Suppressor macrophage (primary cell): Measurements from ENCODE around the gene GRK5.
"Not testable (repeated sequence)": the region's sequence is repeated elsewhere in the genome, so short reads cannot be mapped to it uniquely, and the experiment has no call there.

Source experiments
- DNase-seq, 4 experiments: peaks; one replicate each; pipeline ENCODE4 v3.0.0-alpha.2; 2020 to 2022
- total RNA-seq, 17 experiments: gene quantifications; one replicate each; lab custom pipeline; 2026; ENCODE audit warnings: mixed read lengths in 6 of 17, inconsistent platforms in 3 of 17; lab: John Stamatoyannopoulos, UW

The GRK5 gene
- 0.50 to 5.3 (median 3.3) reads per million in 17 experiments for total RNA-seq

DNA sequence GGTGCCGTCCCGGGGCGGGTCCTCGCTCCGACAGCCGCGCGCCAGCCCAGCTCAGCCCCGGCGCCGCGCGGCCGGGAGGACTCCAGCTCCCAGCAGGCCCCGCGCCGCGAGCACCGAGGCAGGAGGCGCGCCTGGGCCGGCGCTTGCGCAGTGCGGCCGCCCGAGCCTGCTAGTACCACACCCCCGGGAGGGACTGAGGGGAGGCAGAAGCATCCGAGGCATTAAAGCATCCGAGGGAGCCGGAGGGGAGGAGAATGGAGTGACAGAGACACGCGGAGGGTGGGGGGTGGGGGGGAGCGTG, at the start of gene GRK5:
Gene GRK5, plus strand, starts transcription at position 206 of the 301 bp plus-strand sequence. CDS start 347 bp downstream, outside the sequence.
- peak; percentile 96 to 99 (median 98) for DNase-seq

DNA sequence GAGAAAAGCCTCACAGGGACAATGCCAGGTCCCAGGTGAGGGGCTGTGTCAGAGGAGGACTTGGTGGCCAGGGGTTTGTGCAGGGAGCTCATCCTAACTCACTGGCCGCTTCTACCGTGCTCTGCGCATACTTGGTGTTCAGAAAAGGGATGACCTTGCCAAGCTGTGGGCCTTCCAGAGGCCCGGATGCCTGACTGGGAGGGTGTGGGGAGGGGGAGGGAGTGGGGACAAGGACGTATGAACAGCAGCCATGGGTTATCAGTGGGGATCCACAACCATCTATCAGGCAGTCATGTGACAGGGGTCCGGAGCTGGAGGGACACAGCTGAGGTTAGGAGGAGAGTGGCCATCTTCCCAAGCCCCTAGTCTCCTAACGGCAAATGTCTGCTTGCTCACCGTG, 48.0 kb upstream of the GRK5 start:
- DNase-seq: no peak

DNA sequence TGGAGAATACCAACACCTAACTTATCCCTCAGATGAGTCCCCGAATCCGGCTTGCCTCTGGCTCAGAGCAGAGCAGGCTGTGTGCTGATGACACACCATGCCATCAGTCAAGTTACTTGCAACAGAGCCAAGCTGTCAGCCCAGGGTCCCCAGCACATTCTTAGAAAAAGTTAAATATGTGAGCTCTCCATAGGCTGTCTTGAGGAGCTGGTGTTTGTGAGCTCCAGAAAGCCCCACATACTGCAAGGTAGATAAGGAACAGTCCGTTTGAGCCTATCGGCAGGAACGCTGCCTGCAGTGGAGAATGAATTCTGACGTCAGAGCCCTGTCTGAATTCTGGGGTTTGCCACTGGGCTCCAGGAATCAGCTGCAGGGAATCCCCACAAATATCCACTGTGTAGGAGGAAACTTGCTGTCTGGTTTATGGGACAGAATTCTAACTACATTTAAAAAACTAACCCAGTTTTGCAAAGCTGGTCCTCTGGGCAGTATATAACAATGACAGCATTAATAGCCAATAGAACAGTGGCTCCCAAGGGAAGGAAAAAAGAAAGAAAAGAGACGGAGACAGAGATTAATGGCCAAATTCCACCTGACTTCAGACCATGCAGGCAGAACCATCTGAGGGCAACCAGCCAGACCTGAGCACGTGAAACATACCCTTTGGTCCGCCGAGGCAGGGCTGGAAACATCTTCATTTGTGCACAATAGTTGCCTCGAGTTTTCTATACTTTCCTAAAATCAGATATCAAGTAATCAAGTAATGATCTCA, 45.5 kb upstream of the GRK5 start:
- no peak for DNase-seq

DNA sequence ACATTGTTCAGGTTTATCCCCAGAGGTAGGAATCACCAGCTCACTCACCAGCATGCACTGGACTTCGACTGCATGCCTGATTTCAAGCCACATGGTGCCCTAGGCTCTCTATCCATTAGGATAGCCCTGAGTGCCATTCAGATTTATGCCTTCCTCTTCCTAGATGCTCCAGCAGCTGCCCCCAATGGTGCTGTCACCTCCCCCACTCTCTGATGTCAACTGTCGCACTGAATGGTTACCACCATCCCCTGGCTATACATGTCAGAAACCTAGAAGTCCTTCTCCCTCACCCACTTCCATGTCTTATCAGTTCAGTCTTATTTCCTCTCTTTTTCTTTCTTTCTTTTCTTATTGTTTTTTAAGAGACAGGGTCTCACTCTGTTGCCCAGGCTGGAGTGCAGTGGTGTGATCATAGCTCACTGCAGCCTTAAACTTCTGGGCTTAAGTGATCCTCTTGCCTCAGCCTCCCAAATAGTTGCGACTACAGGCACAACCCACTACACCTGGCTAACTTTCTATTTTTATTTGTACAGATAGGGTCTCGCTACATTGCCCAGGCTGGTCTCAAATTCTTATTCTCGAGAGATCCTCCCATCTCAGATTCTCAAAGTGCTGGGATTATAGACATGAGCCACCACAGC, 44.8 kb upstream of the GRK5 start:
- no peak for DNase-seq

DNA sequence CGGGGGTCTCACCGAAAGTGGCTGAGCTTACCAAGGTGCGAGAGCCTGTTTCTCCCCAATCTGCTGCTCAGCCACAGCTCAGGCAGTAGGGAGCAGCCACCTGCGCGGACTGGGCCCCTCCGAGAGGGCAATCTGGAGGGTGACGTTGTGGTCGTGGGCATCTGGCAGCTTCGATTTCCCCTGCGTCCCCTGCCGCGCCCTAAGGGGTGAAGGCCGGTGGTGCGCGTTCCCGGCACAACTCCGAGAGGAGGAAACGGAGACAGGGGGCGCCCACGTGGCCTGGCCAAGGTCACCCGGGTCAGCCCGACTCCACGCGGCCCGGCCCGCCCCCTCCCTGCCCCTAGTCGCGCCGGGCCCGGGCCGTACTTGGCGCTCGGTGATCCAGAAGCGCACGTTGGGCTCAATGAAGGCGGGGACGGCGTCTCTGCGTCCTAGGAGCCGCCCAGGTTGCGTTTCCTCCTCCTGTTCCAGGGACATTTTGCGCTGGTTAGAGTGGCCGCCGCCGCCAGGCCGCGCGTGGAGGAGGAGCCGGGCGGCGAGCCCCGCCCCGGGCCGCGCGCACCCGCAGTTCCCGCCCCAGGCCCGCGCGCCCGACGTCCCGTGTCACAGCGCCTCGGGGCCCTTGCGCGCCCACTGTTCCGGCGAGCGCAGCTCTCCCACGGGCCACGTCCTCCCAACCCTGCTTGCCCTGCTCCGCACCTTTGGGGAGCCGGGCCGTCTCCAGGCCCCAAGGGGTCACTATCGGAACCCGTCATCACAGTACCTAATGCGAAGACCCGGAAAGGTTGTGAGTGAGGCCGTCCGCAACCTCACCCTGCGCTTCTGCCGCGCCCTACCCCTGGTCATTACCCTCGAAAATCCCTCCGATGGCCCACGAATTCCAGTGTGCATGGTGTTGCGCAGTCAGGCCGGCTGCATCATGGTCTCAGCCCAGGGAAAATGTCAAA, 41.9 kb upstream of the GRK5 start, which contains the start of gene SFXN4:
Gene SFXN4, minus strand, starts transcription at position 544 of the 947 bp plus-strand sequence. Its CDS starts 67 bp downstream, at position 477.
- DNase-seq: peak; percentile 91 to 97 (median 94)

DNA sequence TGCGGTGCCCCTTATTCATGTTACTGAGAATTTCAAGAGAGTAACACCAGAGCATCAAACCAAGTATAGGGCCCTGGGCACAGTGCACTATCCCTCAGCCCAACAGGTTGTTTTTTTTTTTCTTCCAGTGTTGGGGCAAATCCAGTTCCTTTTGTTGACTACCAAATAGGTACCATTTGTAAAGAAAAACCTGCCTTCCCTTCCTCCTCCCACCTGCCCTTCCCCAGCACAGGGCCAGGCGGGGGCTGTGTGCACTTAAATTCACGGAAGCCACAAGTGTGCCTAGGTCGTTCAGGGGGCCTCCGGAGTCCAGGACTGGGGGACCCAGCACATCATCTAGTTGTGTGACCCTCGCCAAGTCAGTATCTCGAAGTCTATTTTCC, 41.3 kb upstream of the GRK5 start:
- no peak for DNase-seq

DNA sequence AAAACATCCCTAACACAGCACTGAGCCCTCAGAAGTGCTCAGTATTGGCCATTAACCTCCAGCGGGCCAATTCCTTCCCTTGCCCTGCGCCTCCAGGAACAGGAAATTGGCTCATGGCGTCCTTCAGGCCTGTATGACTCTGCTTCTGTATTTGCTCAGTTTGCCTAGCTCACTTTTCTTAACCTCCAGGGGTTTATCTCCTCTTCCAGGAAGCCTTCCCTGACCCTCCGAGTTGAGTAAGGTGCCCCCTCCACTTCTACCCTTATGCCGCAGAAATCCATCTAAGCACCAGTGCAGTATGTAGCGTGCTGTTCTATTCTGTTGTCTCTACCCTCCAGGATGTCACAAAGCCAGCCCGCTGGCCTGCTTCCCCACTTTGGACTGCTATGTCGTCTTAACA, 40.8 kb upstream of the GRK5 start:
- DNase-seq: peak; percentile 38 to 68 (median 64)

DNA sequence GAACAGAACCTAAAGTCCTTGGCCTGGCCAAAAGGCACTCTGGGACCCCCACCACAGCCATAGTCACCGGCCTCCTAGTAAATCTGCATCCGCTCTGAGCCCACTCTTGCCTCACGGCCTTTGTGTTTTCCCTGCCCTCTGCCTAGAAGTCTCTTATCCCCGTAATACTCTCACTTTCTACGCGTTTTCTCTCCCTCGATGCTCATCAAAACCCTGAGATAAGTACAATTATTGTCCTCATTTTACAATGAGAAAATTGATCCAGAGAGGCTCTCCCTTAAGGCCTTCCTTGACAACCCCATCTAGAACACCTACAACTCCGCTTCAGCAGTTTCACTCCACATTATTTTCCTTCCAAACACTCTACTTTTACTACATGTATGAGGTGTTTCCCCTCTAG, 40.3 kb upstream of the GRK5 start:
- no peak for DNase-seq

DNA sequence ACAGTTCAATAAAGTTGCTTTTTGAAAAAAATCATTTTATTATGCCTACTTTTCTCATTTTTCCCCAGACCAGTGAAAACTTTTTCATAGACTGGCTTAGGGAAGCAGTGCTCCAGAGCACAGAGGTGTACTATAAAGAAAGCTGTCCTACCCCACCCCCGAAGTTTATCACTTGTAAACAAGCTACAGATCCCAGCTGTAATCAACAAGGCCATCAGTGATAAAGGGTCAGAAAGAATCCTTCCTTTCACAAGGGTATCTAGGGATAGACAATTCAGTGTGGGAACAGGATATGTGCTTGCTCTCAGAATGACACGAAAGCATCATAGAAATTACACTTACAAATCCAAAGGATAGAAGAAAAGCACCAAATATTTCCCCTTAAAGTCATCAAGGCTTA, 33.3 kb upstream of the GRK5 start:
- no peak for DNase-seq

DNA sequence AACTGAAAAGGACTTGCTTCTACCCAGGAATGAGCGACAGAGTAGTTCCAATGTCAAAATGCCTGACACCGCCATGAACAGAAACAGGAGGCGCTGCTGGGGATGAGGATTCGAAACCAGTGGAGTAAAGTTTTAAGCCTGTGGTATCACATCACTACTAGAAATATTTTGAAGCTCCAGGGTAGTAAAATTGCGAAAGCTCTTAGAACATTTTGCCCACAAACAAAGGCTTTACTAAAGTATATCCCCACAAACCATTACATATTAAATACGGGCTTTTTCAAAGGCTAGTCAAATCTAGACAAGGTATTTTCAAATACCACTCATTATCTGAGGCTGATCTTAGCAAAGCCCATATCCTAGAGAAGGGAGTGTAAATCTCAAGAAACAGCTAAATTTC, 31.2 kb upstream of the GRK5 start:
- no peak for DNase-seq

DNA sequence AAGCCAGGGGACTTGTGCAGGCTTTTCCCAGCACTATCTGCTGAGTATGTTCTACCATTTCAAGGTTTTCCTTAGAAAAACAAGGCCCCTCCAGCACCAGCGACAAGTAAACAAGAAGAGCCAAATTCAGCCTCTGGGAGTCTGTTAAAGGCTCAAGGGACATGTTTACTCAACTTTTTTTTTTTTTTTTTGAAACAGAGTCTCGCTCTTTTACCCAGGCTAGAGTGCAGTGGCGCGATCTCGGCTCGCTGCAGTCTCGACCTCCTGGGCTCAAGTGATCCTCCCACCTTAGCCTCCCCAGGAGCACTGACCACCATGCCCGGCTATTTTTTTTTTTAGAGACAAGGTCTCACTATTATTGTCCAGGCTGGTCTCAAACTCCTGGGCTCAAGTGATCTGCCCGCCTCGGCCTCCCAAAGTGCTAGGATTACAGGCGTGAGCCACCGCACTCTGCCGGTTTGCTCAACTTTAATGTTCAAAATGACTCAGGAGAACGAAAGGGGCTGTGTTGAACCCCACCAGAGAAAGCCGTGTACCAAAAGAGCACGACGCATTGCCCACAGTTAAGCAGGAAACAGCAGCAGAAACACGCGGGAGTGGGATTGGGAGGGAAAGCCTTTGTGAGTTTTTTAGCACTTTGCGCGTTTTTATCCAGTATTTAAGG, 29.5 kb upstream of the GRK5 start:
- no peak for DNase-seq

DNA sequence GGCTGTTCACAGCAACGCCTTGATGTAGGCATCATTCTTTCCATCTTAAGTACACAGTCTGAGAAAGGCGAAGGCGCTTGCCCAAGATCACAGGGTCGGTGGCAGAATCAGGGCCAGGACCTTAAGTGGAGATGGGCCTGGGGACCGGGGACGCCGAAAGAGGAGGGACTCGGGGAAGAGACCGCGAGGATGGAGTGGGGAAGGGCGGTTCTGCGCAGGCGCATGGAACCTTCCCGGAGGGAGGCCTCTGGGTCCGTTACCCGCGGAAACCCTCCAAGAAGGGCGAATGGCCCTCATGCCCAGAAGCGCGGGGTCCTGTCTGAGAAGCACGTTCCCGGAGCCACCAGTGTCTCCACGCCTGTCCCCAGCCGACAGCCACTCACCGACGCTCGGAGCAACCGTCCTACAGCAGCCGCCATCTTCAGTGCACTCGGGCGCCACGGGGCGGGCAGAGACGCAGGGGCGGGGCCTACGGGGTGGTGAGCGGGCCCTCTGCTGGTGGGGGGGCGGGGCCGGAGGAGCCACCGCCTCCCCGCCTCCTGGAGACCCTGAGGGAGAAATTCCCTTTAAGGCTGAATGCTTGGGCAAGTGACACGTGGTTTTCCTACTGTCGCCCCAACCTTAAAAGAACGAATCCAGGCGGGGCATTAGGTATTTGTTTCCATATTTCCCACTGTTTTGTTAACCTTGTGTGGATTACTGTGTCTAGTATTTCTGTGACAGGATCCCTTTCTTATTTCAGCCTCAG, 28.8 kb upstream of the GRK5 start, which contains the start of gene PRDX3:
Gene PRDX3, minus strand, starts transcription at position 441 of the 748 bp plus-strand sequence. Its CDS starts 22 bp downstream, at position 419.
- DNase-seq: peak; percentile 90 to 96 (median 94)

DNA sequence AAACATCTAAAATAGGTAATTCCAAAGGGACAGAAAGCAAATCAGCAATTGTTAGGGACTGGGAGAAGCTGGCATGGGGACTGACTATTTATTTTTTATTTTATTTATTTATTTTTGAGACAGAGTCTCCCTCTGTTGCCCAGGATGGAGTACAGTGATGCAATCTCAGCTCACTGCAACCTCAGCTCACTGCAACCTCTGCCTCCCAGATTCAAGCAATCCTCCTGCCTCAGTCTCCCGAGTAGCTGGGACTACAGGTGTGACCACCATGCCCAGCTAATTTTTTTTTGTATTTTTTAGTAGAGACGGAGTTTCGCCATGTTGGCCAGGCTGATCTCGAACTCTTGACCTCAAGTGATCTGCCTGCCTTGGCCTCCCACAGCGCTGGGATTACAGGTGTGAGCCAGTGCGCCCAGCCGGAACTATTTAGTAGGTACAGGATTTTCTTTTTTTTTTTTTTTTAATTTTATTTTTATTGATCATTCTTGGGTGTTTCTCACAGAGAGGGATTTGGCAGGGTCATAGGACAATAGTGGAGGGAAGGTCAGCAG, 26.4 kb upstream of the GRK5 start:
- DNase-seq: not testable (repeated sequence)

DNA sequence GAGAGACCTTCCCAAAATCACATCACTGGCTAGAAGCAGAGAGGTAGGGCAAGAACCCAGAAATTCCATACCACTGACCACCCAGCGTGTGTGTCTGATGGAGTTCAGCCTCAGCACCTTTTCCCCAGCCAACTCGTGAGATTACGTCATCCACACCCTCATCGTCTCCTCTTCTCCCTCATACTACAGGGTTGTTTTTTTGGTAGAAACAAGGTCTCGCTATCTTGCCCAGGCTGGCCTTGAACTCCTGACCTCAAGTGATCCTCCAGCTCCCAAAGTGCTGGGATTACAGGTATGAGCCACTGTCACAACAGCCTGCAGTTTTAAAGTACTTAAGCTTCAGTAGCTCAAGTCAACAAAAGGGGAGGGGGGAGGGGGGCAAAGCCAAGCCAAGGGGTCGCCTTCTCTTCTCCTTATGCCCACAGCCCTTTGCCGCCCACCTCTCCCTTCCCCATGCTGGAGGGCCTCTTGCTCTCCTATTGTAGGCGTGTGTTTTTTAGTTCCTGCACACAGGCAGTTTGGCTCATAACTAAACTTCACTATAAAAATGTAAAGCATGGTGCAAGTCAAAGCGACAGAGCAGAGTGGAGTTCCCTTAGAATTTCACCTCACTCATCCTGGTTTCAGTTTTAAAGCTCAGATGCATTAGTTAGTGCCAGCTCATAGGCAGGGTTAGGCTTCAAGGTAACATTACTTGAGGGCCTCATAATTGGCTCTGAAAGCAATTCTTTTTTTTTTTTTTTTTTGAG, 23.5 kb upstream of the GRK5 start:
- DNase-seq: peak in 3 of 4 experiments; percentile 10 to 30 (median 23)

DNA sequence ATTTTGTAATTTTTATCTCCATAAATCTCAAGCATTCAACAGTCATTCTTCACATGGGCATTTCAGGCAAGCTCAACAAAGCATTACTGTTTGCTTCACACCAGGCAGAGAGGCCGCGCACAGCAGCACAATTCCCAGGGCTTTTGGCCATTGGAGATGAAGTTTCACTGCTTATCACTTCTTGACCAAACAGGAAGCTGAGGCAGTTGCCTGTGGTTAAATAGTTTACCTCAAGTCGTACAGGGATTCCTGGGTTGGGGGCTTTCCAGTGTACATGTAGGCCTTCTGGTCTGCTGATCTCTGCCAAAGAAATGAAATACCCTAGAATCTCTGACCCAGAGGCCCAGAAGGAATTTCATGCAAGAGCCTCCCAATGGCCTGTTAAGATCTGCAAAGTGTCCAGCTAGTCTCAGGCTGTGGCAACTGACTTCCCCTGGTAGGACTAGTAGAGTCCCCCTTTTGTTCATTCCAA, 17.5 kb upstream of the GRK5 start:
- peak in 1 of 4 experiments; percentile 15 for DNase-seq

DNA sequence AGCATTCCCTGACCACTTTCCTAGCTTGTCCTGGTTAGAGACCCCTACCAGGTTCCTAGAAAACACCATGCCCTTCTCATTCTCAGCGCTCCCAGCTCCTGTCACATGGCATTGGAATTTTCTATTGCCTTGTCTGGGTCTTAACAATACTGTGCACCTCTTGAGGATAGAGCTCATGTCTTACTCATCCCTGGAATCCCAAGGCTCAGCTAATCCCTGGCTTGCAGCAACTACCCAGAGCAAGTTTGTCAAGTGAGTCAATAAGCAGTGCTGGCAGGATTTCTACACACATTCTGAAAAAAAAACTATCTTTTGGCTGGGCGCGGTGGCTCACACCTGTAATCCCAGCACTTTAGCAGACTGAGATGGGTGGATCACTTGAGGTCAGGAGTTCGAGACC, 17.0 kb upstream of the GRK5 start:
- no peak for DNase-seq

DNA sequence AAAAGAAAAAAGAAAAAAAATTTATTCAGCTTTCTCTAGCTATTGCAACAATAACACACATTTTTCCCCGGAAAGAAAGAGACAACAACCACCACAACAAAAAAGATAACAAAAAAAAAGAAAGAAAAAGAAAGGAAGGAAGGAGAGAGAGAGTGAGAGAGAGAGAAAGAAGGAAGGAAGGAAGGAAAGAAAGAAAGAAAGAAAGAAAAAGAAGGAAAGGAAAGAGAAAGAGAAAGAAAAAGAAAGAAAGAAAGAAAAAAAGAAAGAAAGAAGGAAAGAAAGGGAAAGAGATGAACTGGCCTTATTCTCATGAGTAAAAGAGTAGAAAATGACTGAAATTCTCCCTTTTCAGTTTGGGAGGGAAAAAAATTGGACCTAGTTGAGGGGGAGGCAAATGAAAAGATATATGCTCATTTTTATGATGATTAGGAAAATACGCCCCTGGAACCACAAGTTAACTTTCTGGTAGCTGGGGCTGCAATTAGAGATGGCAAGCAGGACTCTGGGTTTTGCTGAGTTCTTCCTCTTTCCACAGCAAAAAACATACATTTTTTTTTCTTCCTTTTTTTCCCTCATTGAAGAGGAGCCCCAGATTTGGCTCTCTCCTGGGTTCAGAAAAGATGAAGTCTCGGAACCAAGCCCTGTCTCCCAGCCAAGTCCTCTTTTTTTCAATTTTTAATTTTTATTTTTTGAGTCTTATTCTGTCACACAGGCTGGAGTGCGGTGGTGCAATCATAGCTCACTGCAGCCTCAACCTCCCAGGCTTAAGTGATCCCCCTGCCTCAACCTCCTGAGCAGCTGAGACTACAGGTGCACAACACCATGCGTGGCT, 16.2 kb upstream of the GRK5 start:
- peak; percentile 40 to 66 (median 50) for DNase-seq

DNA sequence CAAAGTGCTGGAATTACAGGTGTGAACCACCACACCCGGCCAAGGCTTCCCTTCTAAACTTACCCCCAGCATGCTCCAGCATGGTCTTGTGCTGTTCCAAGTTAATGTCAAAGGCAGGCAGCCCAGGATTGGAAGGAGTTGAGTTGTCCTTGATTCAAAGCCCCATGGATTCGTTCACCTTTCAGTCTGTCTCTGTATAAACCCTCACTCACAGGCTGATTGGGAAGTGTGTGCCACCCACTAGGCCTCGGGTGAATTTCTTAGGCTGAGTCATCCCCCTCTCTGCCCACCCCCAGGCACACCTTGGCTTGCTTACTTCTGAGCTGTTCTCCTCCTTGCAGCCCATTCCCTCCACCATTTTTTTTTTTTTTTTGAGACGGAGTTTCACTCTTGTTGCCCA, 15.5 kb upstream of the GRK5 start:
- DNase-seq: no peak

DNA sequence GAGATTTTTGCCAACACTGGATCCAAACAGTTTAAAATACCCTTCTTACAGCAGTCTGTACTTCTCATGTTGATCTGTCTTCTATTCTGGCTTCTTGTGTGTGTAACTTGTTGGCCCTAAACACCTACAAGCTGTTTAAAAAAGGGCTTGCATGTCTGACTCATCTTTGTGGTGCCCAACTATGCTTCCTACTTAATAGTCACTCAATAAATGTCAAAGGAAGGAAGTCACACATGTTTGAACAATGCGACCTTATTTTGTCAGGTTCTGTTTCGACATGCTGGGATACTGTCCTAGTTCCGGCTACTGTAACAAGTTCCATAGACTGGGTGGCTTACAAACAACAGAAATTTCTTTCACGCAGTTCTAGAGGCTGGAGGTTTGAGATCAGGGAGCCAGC, 9.4 kb upstream of the GRK5 start:
- DNase-seq: peak; percentile 31 to 71 (median 50)
